CD8-positive, alpha-beta memory T cell (primary cell): ENCODE results near the gene ARHGAP8. TPM values are rescaled to one million over a fixed set of nuclear protein-coding genes. Genes with fewer than 3 reads are reported as not detected.

Experiments
- CTCF ChIA-PET: fragments of 350-600 bp; sonication (Branson Sonifier 250); formaldehyde crosslinking; loops from one replicate; lab custom pipeline; 2021; ENCODE audit warnings: antibody characterized with exemption; lab: Charles Lee
- POLR2A ChIA-PET: fragments of 350-600 bp; sonication (Branson Sonifier 250); formaldehyde crosslinking; loops from one replicate; lab custom pipeline; 2021; ENCODE audit warnings: antibody characterized with exemption; lab: Charles Lee
- DNase-seq, 5 donors: peaks; one replicate each; pipeline versions ENCODE4 v3.0.0 to v3.0.0-alpha.2; 2020 to 2022; ENCODE audit warnings: mixed read lengths in 1 of 5
- H3K27ac ChIP-seq: one replicate; pipeline ENCODE4 v1.7.0; 2013; ENCODE audit warnings: low read depth, mild to moderate bottlenecking, low read length, moderate library complexity
- H3K27me3 ChIP-seq: 2 replicates; pipeline ENCODE4 v1.7.0; 2013; ENCODE audit warnings: low read length, mild to moderate bottlenecking; ENCODE audit not compliant: insufficient read depth, poor library complexity, severe bottlenecking
- H3K36me3 ChIP-seq: 2 replicates; pipeline ENCODE4 v1.7.0; 2013; ENCODE audit warnings: mild to moderate bottlenecking, low read length, moderate library complexity; ENCODE audit not compliant: insufficient read depth
- H3K4me1 ChIP-seq: 2 replicates; pipeline ENCODE4 v1.7.0; 2013; ENCODE audit warnings: mild to moderate bottlenecking, low read length, moderate library complexity; ENCODE audit not compliant: insufficient read depth
- H3K4me3 ChIP-seq: 2 replicates; pipeline ENCODE4 v1.7.0; 2013; ENCODE audit warnings: mild to moderate bottlenecking, low read length
- H3K9me3 ChIP-seq: 2 replicates; pipeline ENCODE4 v1.7.0; 2013; ENCODE audit warnings: mild to moderate bottlenecking, low read length
- H3K27ac Mint-ChIP-seq, 8 donors: one replicate each; pipeline ENCODE4 v1.8.0; 2020 to 2021; ENCODE audit warnings: mixed read lengths in 8 of 8, mild to moderate bottlenecking in 6 of 8, inconsistent platforms in 3 of 8, moderate library complexity in 3 of 8
- H3K27me3 Mint-ChIP-seq, 2 donors: one replicate each; pipeline ENCODE4 v1.8.0; 2020 to 2021; ENCODE audit warnings: mixed read lengths in 2 of 2, mild to moderate bottlenecking in 1 of 2, moderate library complexity in 1 of 2
- H3K36me3 Mint-ChIP-seq, 3 donors: one replicate each; pipeline ENCODE4 v1.8.0; 2020 to 2021; ENCODE audit warnings: mixed read lengths in 3 of 3, inconsistent platforms in 1 of 3, mild to moderate bottlenecking in 1 of 3
- H3K4me1 Mint-ChIP-seq, 3 donors: one replicate each; pipeline ENCODE4 v1.8.0; 2020 to 2021; ENCODE audit warnings: mixed read lengths in 3 of 3, inconsistent platforms in 1 of 3, mild to moderate bottlenecking in 1 of 3
- H3K4me3 Mint-ChIP-seq, 7 donors: one replicate each; pipeline ENCODE4 v1.8.0; 2020 to 2021; ENCODE audit warnings: mixed read lengths in 7 of 7, mild to moderate bottlenecking in 6 of 7, moderate library complexity in 4 of 7, inconsistent platforms in 2 of 7
- H3K9me3 Mint-ChIP-seq, 5 donors: one replicate each; pipeline ENCODE4 v1.8.0; 2020 to 2022; ENCODE audit warnings: mixed read lengths in 5 of 5, mild to moderate bottlenecking in 3 of 5, moderate library complexity in 2 of 5, inconsistent platforms in 1 of 5
- polyA plus RNA-seq: library from polyadenylated mRNA; unstranded; fragments of 300-500 nt; fragmentation: Illumina TruSeq; gene quantifications from one replicate; pipeline ENCODE4 v1.2.3, GENCODE V29; 2021
- total RNA-seq, 2 experiments: library from RNA; stranded (reverse); gene quantifications; one replicate each; pipeline ENCODE4 v1.2.3, GENCODE V29; 2021

The ARHGAP8 gene
- total and polyA plus RNA-seq, 3 experiments from 2014 or later, result 0.42 to 0.49 TPM; not detected in 1

DNA sequence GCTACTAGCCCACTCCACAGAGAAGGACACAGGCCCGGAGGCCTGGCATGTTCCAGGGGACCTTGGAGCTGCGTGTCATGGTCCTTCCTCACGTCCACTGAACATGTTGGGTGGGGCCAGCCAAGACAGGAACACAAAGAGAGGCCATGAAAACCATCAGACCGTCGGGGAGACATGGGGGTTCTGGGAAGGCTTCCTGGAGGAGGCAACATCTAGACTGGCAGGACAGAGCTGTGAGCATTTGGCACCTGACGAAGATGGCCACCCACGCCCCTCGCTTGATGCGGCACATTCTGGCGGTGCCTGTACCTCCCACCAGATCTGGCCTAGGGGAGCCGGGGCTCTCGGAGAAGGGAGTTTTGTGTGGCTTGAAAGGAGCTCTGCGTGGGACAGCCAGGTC, 24.7 kb upstream of the ARHGAP8 start:
- Histone ChIP-seq H3K27ac (no peak overlapping the region), H3K27me3 (no peaks in the 10 kb centered on the region), H3K4me1 (no peaks in the 10 kb centered on the region), H3K36me3 (no peaks in the 10 kb centered on the region), H3K9me3 (no peaks in the 10 kb centered on the region), H3K4me3 (no peak overlapping the region)
- Mint-ChIP-seq H3K27ac (peak overlapping the region in 2 of 8 donors; percentile 6 to 47), H3K36me3 (peaks cover 0 to 81% (median 9%) of the 10 kb centered on the region in 3 donors), H3K4me3 (peak overlapping the region in 1 of 7 donors; percentile 75), H3K9me3 (no peaks in the 10 kb centered on the region), H3K4me1 (peaks cover 0 to 19% (median 11%) of the 10 kb centered on the region in 3 donors), H3K27me3 (no peaks in the 10 kb centered on the region)
- ChIA-PET CTCF (no interaction called here), POLR2A (no interaction called here)
- DNase-seq, result no peak

DNA sequence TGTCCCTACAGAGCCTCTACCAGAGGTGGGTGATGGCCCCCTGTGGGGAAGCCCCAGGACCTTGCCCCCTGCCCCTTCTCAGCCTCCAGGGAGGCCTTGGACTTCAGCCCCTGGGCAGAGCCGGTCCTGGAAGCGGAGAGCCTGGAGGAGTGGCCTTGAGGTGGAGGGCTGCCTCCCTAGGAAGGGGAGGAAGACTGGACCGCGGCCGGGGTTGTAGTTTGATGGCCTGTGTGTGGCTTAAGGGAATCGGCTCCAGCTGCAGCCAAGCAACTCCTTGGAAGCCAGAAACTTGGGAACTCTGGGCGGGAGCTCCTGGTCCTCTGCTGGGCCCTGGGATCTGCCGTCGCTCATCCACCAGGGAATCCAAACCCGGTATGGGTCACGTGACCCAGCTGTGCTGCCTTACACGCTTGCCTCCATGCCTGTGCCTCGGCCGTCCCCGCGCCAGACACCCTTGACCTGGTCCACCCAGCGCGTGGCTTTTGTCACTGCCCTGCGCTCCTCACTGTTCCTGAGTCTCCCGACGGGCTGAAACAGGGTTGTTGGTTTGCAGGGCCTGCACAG, 23.5 kb upstream of the ARHGAP8 start:
- POLR2A ChIA-PET, result no interaction called here
- H3K36me3 Mint-ChIP-seq, result peaks cover 0 to 80% (median 9%) of the 10 kb centered on the region in 3 donors
- H3K27ac ChIP-seq, result no peak overlapping the region
- no peaks in the 10 kb centered on the region for H3K36me3 ChIP-seq
- H3K9me3 Mint-ChIP-seq, result no peaks in the 10 kb centered on the region
- H3K27me3 Mint-ChIP-seq, result no peaks in the 10 kb centered on the region
- H3K27me3 ChIP-seq, result no peaks in the 10 kb centered on the region
- H3K4me1 Mint-ChIP-seq, result peaks cover 0 to 18% (median 11%) of the 10 kb centered on the region in 3 donors
- H3K4me3 ChIP-seq, result no peak overlapping the region
- H3K27ac Mint-ChIP-seq, result peak overlapping the region in 3 of 8 donors; percentile 57 to 85 (median 74)
- peak overlapping the region in 1 of 7 donors; percentile 24 for H3K4me3 Mint-ChIP-seq
- no peaks in the 10 kb centered on the region for H3K9me3 ChIP-seq
- no peaks in the 10 kb centered on the region for H3K4me1 ChIP-seq
- CTCF ChIA-PET, result no interaction called here
- no peak for DNase-seq

DNA sequence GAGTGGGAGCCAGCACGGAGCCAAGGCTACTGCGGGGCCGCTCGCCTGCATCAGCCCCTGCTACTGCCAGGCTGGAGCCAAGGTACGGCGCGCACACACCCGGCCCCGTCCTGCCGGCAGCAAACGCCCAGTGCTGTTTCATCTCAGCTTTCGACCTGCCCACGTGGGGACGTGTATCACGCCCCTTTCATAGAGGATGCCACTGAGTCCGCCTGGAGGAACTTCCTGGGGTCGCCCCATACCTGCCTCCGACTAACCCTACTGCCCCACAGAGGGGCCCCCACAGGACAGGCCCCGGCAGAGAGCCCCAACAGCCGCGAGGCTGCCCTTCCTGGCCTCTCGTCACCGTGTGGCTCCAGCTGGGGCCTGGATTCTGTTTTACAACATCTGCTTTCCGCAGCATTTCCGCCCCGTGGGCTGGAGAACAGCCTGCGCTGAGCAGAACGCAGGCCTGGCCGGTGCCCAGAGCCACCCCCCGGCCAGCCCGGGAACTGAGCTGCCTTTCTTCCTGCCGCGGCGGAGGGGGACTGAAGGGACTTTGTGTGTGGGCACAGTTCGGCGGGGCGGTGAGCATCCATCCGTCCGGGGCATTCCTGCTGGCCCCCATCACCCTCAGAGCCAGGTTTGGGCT, 22.9 kb upstream of the ARHGAP8 start:
- Histone ChIP-seq H3K4me3 (no peak overlapping the region), H3K4me1 (no peaks in the 10 kb centered on the region), H3K27me3 (no peaks in the 10 kb centered on the region), H3K36me3 (no peaks in the 10 kb centered on the region), H3K27ac (no peak overlapping the region), H3K9me3 (no peaks in the 10 kb centered on the region)
- Mint-ChIP-seq H3K4me3 (peak overlapping the region in 1 of 7 donors; percentile 24), H3K36me3 (peaks cover 0 to 78% (median 6%) of the 10 kb centered on the region in 3 donors), H3K27me3 (no peaks in the 10 kb centered on the region), H3K4me1 (peaks cover 0 to 15% (median 9%) of the 10 kb centered on the region in 3 donors), H3K9me3 (no peaks in the 10 kb centered on the region), H3K27ac (peak overlapping the region in 3 of 8 donors; percentile 29 to 85 (median 57))
- POLR2A ChIA-PET, result no interaction called here
- peak in 1 of 5 donors; percentile 26 for DNase-seq
- CTCF ChIA-PET, result interaction anchor here (1.3 to 1.5 kb wide), 2 partner anchors 32 to 45 kb away, joined by 4 read pairs; no protein-coding TSS in a partner anchor

DNA sequence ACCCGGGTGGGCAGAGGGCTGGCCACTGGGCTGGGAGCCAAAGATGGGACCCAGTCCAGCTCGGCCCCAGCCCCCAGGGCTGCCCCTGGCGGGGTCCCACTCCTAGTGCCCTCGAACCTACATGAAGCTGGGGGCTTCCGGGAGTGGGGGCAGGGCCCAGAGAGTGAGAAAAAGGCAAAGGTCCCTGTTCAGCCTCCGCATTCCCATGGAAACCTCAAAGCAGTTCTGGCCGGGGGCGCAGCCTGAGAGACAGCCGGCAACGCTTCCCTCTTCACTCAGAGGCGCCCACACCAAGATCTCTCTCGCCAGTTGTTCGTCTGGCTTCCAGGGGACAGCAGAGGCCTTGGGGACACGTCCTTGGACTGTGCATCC, 22.4 kb upstream of the ARHGAP8 start:
- H3K27me3 Mint-ChIP-seq, result no peaks in the 10 kb centered on the region
- H3K4me1 Mint-ChIP-seq, result peaks cover 0 to 15% (median 7%) of the 10 kb centered on the region in 3 donors
- H3K36me3 ChIP-seq, result no peaks in the 10 kb centered on the region
- no peak overlapping the region for H3K4me3 Mint-ChIP-seq
- H3K4me1 ChIP-seq, result no peaks in the 10 kb centered on the region
- no peaks in the 10 kb centered on the region for H3K9me3 Mint-ChIP-seq
- no peak overlapping the region for H3K27ac Mint-ChIP-seq
- no peak overlapping the region for H3K4me3 ChIP-seq
- peaks cover 0 to 74% (median 5%) of the 10 kb centered on the region in 3 donors for H3K36me3 Mint-ChIP-seq
- H3K9me3 ChIP-seq, result no peaks in the 10 kb centered on the region
- POLR2A ChIA-PET, result no interaction called here
- no peak overlapping the region for H3K27ac ChIP-seq
- no peaks in the 10 kb centered on the region for H3K27me3 ChIP-seq
- no peak for DNase-seq
- CTCF ChIA-PET, result interaction anchor here (1.3 to 1.5 kb wide), 2 partner anchors 32 to 45 kb away, joined by 4 read pairs; no protein-coding TSS in a partner anchor

DNA sequence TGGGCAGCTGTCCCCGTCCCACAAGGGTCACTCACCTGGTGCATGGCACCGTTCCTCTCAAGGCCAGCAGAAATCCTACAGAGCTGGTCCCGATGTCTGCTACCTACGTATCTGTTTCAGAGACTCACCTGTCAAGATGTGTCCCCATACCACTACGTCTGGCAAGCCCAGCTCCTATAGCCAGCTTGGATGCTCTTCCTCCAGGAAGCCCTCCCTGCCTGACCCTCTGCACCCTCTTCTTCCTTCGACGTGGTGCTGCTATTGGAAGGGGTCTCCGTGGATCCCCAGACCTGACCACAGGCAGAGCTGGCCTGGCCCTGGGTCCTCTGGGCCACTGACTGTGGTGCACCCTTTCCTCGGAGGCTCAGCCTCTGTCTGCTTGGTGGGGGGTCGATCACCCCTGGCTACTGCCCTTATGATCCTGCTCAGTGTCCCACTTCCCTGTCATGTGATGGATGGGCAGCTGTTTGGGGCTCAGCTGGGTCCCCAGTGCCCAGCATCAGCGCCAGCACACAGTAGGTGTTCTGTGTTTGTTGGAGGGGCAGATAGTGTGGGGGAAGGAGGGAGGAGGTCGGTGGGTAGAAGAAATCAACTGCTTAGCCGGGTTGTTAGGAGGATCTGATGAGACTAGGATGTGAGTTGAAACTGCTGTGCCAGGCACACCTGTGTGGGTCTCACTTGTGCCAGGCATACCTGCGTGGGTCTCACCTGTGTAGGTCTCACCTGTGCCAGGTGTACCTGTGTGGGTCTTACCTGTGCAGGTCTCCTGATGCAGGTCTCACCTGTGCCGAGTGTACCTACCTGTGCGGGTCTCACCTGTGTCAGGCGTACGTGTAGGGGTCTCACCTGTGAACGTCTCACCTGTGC, 21.7 kb upstream of the ARHGAP8 start:
- Mint-ChIP-seq H3K9me3 (no peaks in the 10 kb centered on the region), H3K27ac (peak overlapping the region; percentile 39 to 82 (median 64)), H3K4me3 (peak overlapping the region in 1 of 7 donors; percentile 10), H3K4me1 (peaks cover 1 to 16% (median 8%) of the 10 kb centered on the region in 3 donors), H3K36me3 (peaks cover 0 to 67% (median 5%) of the 10 kb centered on the region in 3 donors), H3K27me3 (no peaks in the 10 kb centered on the region)
- Histone ChIP-seq H3K27me3 (no peaks in the 10 kb centered on the region), H3K4me3 (no peak overlapping the region), H3K4me1 (no peaks in the 10 kb centered on the region), H3K36me3 (no peaks in the 10 kb centered on the region), H3K27ac (no peak overlapping the region), H3K9me3 (no peaks in the 10 kb centered on the region)
- no peak for DNase-seq
- ChIA-PET POLR2A (no interaction called here), CTCF (interaction anchor here (1.3 to 1.5 kb wide), 3 partner anchors 16 to 46 kb away, joined by 3 to 4 read pairs (median 4); no protein-coding TSS in a partner anchor)

DNA sequence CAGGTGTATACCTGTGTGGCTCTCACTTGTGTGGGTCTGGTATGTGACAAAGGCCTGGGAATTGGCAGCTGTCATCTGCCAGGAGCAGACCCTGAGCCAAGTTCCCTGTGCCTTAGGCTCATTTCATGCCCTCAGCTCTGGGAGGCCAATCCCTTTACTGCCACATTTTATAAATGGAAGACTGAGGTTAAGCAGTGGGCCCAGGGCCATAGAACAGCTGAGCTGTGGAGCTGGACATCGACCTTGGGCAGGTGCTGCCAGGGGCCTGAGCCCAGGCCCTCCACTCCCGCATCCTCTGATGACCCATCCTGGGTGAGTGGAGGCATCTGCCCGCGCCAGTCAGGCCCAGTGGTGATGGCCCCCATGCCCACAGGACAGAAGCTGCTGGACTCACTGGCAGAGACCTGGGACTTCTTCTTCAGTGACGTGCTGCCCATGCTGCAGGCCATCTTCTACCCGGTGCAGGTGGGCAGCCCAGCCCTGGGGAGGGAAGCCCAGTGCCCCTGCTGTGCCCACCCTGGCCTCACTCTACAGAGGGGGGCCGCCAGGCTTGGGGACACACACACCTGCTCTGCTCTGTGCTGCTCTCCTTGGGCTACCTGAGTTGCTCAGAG, 20.9 kb upstream of the ARHGAP8 start:
- DNase-seq, result no peak
- H3K27me3 ChIP-seq, result no peaks in the 10 kb centered on the region
- no peaks in the 10 kb centered on the region for H3K27me3 Mint-ChIP-seq
- ChIA-PET POLR2A (no interaction called here), CTCF (interaction anchor here (1.4 to 1.5 kb wide), 2 partner anchors 16 to 47 kb away, joined by 3 to 4 read pairs; no protein-coding TSS in a partner anchor)
- no peaks in the 10 kb centered on the region for H3K36me3 ChIP-seq
- H3K9me3 Mint-ChIP-seq, result no peaks in the 10 kb centered on the region
- H3K9me3 ChIP-seq, result no peaks in the 10 kb centered on the region
- H3K4me3 Mint-ChIP-seq, result no peak overlapping the region
- H3K4me1 Mint-ChIP-seq, result peaks cover 5 to 21% (median 11%) of the 10 kb centered on the region in 3 donors
- peaks cover 0 to 65% (median 5%) of the 10 kb centered on the region in 3 donors for H3K36me3 Mint-ChIP-seq
- peak overlapping the region in 2 of 8 donors; percentile 37 to 64 for H3K27ac Mint-ChIP-seq
- no peaks in the 10 kb centered on the region for H3K4me1 ChIP-seq
- H3K27ac ChIP-seq, result no peak overlapping the region
- H3K4me3 ChIP-seq, result no peak overlapping the region

DNA sequence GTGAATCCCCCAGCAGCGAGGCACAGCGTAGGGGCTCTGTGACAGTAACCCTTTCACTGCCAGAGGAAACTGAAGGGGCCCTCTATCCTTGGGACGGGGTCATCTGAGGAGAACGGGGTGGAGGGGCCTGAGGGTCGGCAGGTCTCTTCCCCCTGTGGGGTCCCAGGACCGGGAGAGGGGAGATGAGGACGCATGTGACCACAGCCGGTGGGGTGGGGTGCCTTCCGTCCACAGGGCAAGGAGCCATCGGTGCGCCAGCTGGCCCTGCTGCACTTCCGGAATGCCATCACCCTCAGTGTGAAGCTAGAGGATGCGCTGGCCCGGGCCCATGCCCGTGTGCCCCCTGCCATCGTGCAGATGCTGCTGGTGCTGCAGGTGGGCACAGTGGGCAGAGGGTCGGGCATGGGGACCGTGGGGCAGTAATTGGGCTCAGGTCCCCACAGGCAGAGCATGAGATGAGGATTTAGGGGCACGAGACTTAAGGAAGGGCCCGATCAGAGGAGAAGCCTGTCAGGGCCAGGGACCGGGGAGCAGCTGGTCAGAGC, 20.3 kb upstream of the ARHGAP8 start:
- H3K27me3 ChIP-seq, result no peaks in the 10 kb centered on the region
- CTCF ChIA-PET, result no interaction called here
- no peaks in the 10 kb centered on the region for H3K36me3 ChIP-seq
- Mint-ChIP-seq H3K27ac (peak overlapping the region in 3 of 8 donors; percentile 23 to 84 (median 33)), H3K4me3 (no peak overlapping the region), H3K27me3 (no peaks in the 10 kb centered on the region), H3K9me3 (no peaks in the 10 kb centered on the region), H3K4me1 (peaks cover 5 to 21% (median 11%) of the 10 kb centered on the region in 3 donors), H3K36me3 (peaks cover 0 to 58% (median 5%) of the 10 kb centered on the region in 3 donors)
- H3K4me3 ChIP-seq, result no peak overlapping the region
- no peak overlapping the region for H3K27ac ChIP-seq
- H3K4me1 ChIP-seq, result no peaks in the 10 kb centered on the region
- no peak for DNase-seq
- POLR2A ChIA-PET, result no interaction called here
- no peaks in the 10 kb centered on the region for H3K9me3 ChIP-seq
